GM12801 (cell line): ENCODE data around the gene RUNX1.

ENCODE experiments used
- CTCF ChIP-seq: IDR thresholded peaks from one replicate; pipeline ENCODE4 v1.5.1; 2011; ENCODE audit warnings: control low read depth; ENCODE audit not compliant: insufficient read length; ENCODE audit errors: extremely low read depth

Gene RUNX1

DNA sequence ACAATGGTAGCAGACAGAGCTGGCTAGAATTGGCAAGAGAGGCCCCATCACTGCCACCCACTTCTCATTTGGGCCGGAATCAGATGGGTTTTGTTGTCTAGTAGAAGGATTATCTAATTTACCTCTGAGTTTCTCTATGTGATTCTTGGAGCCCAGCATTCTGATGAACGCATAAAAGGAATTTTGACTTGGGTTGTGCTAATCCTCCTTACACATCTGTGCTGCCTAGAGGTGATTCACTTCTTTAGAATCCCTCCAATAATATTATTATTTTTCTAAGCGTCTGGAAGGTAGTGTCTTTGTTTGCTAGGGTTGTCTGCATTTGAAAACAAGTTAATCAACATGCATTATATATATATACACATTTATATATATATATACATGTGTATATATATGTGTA, 118.1 kb downstream of the RUNX1 start:
- no peak for TF ChIP-seq CTCF

- TF ChIP-seq CTCF, result no peak
Observed at GRCh38 chr21:34928637-34929036, 120.5 kb downstream of the RUNX1 start.

DNA sequence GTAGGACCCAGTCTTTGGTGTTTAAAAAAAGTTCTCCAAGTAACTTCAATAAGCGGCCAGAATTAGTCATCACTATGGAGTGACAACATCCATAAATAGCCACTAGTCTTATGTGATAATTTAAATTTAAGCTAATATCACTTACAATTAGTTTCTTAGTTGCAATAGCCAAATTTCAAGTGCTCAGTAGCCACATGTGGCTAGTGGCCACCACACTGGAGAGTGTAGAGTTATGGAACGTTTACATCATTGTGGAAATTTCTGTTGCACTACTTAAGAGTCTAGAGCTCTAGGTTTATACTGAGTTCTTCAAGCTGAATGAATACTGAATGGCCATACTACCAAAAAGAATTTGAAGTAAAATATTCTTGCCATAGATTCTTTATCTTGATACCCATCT, 121.1 kb downstream of the RUNX1 start:
- TF ChIP-seq CTCF, result no peak

DNA sequence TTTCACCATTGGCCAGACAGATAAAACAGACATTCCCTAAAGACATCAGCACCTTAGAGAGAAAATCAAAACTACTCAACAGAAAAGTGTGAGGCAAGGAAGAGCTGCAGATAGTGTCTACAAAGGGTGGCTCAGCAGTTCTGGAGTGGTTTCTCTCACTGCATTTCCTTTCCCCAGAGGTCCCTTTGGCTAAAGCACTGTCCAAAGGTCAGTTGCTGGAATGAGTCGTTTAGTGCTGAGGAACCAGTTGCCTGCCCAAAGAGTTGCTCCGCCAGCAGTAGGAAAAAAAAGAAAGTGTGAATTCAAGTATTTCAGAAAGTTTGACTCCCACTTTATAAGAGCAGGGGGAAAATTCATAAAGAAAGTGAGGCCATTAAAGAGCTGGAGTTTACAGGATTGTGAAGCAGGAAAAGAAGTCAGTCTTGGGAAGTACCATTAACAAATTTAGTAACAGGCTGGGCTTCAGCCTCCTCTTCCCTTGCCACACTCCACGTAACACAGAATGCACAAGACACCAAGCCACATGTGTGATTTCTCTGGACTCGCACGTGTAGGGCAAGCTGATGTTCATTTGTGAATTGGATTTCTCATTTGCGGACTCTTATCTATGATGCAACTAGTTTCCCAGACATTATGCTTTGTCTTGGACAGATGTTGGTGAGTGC, 122.2 kb downstream of the RUNX1 start:
- no peak for TF ChIP-seq CTCF

DNA sequence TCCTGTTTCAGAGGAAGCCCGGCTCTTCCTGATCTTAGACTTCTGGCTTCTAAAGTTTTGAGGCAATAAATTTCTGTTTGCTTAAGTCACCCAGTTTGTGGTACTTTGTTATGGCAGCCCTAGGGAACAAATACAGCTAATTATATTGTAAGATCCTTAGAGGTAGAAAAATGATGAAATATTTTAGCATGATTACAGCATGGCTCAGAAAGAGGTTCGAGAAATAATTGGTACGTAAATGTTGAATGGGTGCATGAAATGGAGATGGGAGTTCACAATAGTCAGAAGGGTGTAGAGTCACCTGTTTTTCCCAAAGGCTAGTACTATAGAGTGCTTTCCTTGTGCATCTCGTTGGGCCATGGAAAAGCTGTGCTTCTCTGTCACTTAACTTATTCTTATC, 123.5 kb downstream of the RUNX1 start:
- TF ChIP-seq CTCF, result no peak

DNA sequence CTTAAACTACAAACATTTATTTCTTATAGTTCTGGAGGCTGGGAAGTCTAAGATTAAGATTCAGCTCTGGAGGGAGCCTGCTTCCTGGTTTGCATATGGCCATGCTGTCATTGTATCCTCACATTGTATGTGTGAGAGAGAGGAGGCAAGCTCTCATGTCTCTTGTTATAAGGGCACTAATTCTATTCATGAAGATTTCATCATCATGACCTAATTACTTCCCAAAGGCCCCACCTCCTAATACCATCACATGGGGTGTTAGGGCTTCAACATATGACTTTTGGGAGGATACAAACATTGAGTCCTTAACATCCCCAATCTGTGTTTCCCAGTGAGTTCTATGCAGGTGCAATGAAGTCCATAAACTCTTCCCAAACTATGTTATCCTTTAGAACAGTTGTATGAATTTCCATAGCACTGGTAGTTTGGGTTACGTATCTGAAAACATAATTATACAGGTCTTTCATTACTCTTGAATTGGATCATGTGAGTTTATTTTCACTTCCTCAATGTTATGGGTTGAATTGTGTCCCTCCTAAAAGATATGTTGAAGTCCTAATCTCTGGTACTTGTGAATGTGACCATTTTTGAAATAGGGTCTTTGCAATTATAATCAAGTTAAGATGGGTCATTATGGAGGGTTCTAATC, 124.2 kb downstream of the RUNX1 start:
- no peak for TF ChIP-seq CTCF

DNA sequence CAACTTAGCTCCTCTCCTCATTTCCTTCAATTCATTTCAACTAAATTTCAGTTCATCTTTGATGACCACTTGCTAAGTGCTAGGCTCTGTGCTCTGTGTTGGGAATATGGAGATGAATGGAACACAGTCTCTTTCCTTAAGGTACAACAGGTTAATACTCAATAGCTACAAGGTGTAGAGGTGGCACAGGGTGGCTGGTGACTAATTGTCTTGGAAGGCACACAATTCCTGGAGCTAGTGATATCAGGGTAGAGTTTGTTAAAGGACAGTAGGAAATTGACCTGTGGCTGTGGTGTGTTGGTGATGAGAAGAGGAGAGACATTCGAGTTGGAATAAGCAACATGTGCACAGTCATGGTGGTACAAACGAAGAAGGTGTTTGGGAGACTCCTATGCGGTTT, 124.9 kb downstream of the RUNX1 start:
- TF ChIP-seq CTCF, result no peak
